GM18502 (cell line): Measurements from ENCODE around the gene ACSS1.

Source experiments
- ATAC-seq: cut with Tn5 transposase; IDR thresholded peaks from one replicate; pipeline ENCODE4 v1.9.1; 2021; ENCODE audit warnings: mild to moderate bottlenecking; ENCODE audit not compliant: unreplicated experiment, poor library complexity

Gene ACSS1

GRCh38 chr20:25048519-25048952 is 9.4 kb downstream of the ACSS1 start:
- no peak for ATAC-seq

DNA sequence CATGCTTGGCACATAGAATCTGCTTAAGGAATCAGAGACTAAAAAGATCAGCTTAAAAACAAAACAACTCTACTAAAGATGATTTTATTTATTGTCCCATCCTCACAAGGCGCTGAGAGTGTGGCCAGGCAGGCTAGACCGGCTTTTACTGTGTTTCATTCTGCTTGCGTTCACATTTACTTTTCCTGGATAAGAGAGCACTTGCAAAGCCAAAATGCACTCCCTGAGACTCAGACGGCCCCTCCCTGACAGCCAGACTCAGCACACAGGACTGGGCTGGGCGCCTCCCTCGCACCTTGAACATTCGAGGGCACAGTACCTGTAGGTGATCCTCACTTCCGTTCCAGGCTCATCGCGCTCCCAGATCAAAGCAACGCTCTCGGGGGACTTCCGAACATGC is 10.2 kb downstream of the ACSS1 start:
- no peak for ATAC-seq

GRCh38 chr20:25046736-25047666 is 10.9 kb downstream of the ACSS1 start:
- ATAC-seq = no peak

DNA sequence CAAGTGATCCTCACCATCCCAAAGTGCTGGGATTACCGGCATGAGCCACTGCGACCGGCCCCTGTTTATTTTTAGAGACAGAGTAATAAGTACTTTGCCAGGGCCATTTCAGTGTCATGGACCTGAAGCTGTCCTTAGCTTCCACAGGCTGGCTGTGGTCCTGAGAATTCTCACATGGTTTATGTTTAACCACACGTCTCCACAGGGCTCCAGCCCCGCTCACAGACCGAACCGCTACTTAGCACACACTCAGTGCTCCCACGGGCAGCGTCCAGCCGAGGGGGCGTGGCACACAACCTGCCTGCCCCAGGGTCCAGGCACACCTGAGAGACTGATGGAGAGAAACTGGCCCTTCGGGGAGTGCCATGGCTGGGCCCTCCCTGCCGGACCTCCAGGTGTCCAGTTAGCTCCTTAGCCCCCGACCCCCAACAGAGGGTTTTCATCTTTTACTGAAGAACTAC is 11.7 kb downstream of the ACSS1 start:
- ATAC-seq = no peak

- no peak for ATAC-seq
These were observed 12.6 kb downstream of the ACSS1 start for GRCh38 chr20:25045343-25045712.

DNA sequence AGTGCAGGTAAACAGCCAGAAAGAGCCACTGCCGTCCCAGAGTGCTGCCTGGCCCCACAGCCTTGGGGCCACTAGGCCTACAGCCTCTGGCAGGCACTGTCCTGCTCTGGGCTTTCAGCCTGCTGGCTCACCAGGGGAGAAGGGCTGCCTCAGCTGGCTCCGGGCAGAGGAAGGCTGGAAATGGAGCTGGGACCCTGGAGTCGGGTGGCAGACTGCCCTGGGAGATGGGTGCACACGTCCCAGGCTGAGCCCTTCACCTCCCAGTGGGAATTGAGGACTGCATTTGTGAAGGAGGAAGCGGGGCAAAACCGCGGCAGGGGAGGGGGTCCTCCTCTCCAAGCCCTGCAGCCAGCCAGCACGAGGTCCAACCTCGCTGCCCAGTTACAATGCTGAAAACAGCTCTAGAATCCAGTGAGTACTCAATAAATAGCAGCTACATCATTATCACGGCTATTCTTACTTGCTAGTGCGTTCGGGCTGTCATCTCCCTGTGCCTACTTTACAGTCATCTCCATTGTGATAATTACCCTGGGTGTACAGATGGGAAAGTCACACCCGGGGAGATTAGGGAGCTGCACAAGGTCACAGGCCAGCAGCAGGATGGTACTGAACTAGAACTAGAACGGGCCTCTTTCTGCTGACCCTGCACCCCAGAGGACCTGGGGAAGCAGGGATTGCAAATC is 13.1 kb downstream of the ACSS1 start:
- ATAC-seq = no peak

GRCh38 chr20:25044261-25044560 is 13.7 kb downstream of the ACSS1 start:
- ATAC-seq = no peak

GRCh38 chr20:25043499-25044260 is 14.3 kb downstream of the ACSS1 start:
- no peak for ATAC-seq

DNA sequence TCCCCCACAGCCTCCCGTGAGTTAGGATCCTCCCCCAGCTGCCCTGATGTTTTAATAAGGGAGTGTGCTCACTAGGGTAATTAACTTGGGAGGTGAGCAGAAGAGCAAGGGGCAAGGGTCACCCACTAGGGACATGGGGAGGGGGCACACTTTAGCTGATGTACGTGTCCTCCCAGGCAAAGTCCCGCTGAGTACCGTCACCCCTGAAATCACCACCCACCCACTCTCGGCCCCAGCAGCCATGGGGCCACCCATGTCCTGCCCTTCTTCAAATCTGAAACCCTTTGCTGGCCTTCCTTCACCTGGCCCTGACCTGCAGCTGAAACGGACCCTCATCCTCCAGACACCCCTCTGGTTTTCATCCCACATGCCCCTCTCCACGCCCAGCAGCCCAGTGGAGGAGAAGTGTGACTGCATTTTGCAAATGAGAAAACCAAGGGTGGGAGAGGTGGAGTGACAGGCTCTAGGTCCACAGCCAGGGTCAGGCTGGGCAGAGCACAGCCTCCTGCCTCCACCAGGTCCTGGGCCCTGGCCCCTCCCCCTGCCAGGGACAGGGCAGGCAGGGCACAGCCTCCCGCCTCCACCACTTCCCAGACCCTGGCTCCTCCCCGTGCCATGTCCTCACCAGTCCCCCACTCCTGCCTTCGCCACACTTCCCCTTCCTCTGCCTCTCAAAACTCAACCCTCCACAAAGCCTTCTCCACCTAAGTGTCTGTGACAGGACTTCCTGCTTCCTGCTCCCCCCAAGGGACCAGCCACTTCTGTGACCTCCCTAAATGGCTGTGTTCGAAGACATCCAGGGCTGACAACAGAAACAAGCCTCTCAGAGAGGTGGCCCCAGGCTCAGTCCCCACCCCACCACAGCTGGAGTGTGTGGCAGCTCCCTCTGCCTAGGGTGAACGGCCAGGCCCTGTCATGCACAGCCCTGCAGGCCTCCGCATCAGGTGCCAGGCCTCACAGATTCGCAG is 15.1 kb downstream of the ACSS1 start:
- ATAC-seq = peak; percentile 97

DNA sequence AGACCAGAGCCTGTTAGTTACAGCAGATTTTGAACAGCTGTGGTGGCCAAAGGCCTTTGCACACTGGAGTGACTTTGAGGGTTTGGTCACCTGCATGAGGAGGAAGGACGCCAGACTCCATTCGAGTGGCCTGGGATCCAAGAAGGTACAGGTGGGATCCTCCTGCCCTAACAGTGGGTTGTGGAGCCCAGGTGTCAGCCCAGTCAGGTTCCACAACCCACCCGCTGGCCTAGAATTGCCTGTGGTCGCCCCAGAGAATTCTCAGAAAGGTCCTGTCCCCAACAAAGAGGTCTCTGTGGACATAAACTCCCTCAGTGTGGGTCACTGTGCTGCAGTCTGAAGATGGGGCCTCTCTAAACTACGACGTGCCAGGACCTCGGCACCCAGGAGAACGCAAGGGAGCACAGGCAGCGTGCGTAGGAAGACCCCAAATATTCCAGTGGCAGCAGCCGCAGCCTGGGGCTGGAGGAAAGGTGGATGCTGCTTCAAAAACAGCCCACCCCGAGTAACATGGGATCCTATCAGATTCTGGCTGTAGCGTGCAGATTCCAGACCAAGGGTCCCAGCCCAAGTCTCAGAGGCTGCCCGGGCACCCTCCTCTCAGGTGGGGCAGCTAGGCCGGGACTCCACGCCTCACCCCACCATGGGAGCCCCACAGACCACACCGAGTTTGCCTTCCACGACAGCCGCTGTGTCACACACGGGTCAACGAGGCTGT is 16.0 kb downstream of the ACSS1 start:
- ATAC-seq = no peak

- ATAC-seq = no peak
These were observed 17.5 kb downstream of the ACSS1 start for GRCh38 chr20:25040438-25040831.

- ATAC-seq = no peak
These were observed 18.1 kb downstream of the ACSS1 start for GRCh38 chr20:25039697-25040437.

DNA sequence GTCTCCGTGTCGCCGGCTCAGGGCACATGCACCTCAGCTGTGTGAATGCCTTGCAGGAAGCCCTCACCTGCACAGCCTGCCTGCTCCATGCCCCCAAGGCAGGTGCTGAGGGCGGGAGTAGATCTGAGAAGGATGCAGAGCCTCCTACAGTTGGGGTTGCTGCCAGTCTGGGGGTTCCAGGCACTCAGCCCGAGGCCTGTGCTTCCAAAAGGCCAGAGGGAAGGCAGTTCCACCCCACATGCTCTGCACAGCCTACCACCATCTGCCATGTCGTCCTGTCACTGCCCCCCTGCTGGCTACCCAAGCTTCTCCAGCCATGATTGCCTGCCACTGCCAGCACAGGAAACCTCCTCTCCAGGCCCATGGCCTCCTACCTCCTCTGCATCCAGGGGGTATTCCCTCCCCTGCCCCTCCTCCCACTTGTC is 19.3 kb downstream of the ACSS1 start:
- no peak for ATAC-seq

GRCh38 chr20:25038103-25038410 is 19.9 kb downstream of the ACSS1 start:
- no peak for ATAC-seq

DNA sequence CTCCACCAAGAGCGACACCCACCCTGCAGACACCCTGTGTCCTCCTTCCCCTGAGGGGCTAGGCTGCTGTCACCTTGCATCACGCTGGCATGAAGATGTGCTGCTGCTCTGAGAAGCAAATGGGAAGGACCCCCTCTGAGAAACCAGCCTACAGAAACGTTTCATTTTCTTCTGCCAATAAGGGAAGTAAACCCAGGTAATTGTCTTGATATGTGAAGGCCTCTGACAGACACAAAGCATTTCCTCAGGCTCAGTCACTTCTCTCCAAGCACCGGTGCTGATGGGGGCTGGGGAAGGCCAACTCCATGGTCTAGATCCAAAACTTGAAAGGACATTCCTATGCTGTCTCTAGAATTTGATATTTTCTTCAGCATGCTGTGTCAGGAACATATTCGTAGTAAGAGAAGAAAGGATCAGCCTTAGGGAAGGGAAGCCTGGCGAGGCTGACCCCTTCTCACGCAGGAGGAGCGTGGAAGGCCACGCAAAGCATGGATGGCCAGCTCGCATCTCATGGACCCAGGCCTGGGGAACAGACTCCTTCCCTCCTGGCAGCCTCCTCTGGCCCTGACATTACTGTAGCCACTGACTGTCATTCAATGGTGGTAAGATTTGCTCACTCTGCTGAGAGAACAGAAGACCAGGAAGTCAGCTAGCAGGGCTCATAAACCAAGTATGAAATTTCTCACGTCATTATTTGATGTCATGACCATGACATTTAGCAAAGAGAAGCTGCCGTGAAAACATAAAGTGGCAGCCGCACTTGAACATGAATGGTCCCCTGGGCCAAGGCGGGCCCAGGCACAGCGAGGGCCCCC is 20.4 kb downstream of the ACSS1 start:
- ATAC-seq = no peak

- ATAC-seq = peak; percentile 26
These were observed 21.5 kb downstream of the ACSS1 start for GRCh38 chr20:25036331-25036936.

DNA sequence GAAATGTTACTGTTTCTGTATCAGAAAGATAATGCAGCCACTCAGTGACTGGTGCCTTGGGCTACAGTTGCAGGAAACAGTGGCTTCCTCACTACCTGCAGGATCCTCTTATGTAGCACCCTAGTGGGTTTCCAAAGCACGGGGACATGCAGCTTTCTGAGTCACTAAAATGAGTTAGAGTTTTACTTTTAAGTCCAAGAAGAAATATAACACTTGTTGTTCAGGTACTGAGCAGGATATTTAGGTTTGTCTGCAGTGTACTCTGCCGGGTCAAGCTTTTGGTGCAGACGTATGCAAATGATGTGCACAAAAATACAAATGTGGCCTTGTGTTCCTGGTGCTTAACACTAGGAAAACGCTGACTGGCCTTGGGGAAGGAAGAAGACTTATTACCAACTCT is 22.0 kb downstream of the ACSS1 start:
- ATAC-seq = peak; percentile 64

GRCh38 chr20:25033924-25034300 is 24.0 kb downstream of the ACSS1 start:
- ATAC-seq = no peak
